RWPE2 (cell line): ENCODE measurements around the gene ROBO1.
"Not testable (repeated sequence)": the region's sequence is repeated elsewhere in the genome, so short reads cannot be mapped to it uniquely, and the experiment has no call there.

Experiments used
- ATAC-seq: fragments of 200-7000 bp; cut with Tn5 transposase; 3 replicates; pipeline ENCODE4 v1.9.1; 2021; ENCODE audit warnings: low read depth
- DNase-seq: peaks from one replicate; pipeline ENCODE4 v3.0.0-alpha.2; 2020; ENCODE audit warnings: low spot score
- H3K27ac ChIP-seq: fragments of 450-650 bp; 2 replicates; pipeline ENCODE4 v1.5.1; 2017; ENCODE audit warnings: mild to moderate bottlenecking; ENCODE audit not compliant: poor library complexity, severe bottlenecking
- H3K27me3 ChIP-seq: fragments of 250-450 bp; sonication (Bioruptor Pico); 2 replicates; pipeline ENCODE4 v1.5.1; 2021; ENCODE audit warnings: mild to moderate bottlenecking, moderate library complexity; ENCODE audit not compliant: insufficient read depth, poor library complexity, severe bottlenecking
- H3K36me3 ChIP-seq: fragments of 250-450 bp; sonication (Bioruptor Pico); 2 replicates; pipeline ENCODE4 v1.5.1; 2020; ENCODE audit warnings: low read depth, mild to moderate bottlenecking, moderate library complexity
- H3K4me1 ChIP-seq: fragments of 250-450 bp; sonication (Bioruptor Pico); 2 replicates; pipeline ENCODE4 v1.5.1; 2021; ENCODE audit warnings: mild to moderate bottlenecking, moderate library complexity; ENCODE audit not compliant: insufficient read depth, poor library complexity, severe bottlenecking
- H3K4me3 ChIP-seq: fragments of 250-450 bp; sonication (Bioruptor Pico); 2 replicates; pipeline ENCODE4 v1.5.1; 2021; ENCODE audit warnings: mild to moderate bottlenecking, moderate library complexity; ENCODE audit not compliant: severe bottlenecking
- H3K9me3 ChIP-seq: fragments of 250-450 bp; sonication (Bioruptor Pico); 2 replicates; pipeline ENCODE4 v1.5.1; 2021; ENCODE audit warnings: mild to moderate bottlenecking, moderate library complexity; ENCODE audit not compliant: severe bottlenecking
- TF ChIP-seq, protein P1 (sequence below): fragments of 450-650 bp; IDR thresholded peaks from one replicate; pipeline ENCODE4 v1.5.1; 2017; ENCODE audit warnings: mild to moderate bottlenecking, moderate library complexity; ENCODE audit not compliant: poor library complexity, severe bottlenecking

The ROBO1 gene

GRCh38 chr3:79517766-79518413, 249.9 kb downstream of the ROBO1 start:
- no peaks in the 10 kb centered on the region for H3K27me3 ChIP-seq
- ATAC-seq (peak; percentile 68), DNase-seq (no peak)
- H3K9me3 ChIP-seq: no peaks in the 10 kb centered on the region
- no peaks in the 10 kb centered on the region for H3K36me3 ChIP-seq
- H3K4me3 ChIP-seq: no peak overlapping the region
- TF ChIP-seq, protein P1, sequence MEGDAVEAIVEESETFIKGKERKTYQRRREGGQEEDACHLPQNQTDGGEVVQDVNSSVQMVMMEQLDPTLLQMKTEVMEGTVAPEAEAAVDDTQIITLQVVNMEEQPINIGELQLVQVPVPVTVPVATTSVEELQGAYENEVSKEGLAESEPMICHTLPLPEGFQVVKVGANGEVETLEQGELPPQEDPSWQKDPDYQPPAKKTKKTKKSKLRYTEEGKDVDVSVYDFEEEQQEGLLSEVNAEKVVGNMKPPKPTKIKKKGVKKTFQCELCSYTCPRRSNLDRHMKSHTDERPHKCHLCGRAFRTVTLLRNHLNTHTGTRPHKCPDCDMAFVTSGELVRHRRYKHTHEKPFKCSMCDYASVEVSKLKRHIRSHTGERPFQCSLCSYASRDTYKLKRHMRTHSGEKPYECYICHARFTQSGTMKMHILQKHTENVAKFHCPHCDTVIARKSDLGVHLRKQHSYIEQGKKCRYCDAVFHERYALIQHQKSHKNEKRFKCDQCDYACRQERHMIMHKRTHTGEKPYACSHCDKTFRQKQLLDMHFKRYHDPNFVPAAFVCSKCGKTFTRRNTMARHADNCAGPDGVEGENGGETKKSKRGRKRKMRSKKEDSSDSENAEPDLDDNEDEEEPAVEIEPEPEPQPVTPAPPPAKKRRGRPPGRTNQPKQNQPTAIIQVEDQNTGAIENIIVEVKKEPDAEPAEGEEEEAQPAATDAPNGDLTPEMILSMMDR: peak; percentile 76
- H3K27ac ChIP-seq: no peak overlapping the region
- no peaks in the 10 kb centered on the region for H3K4me1 ChIP-seq

DNA sequence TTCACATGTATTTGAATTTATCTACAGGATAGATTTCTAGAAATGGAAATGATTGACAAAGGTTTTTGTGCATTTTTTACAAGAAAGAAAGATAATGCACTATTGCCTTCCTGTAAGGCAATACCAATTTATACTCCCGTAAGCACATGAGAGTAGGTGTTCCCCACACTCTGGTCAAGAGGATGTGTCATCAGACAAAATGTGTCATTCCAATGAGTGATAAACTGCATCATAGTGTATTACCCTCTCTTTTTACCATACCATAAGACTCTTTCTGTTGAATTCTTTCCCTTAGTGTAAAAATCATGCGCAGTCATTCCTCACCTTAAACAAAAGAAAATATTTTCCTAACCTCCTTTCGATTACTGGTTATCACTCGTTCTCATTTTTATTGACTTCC, 251.0 kb downstream of the ROBO1 start:
- Histone ChIP-seq H3K27ac (no peak overlapping the region), H3K36me3 (no peaks in the 10 kb centered on the region), H3K9me3 (no peaks in the 10 kb centered on the region), H3K27me3 (no peaks in the 10 kb centered on the region), H3K4me3 (no peak overlapping the region), H3K4me1 (no peaks in the 10 kb centered on the region)
- TF ChIP-seq, protein P1: no peak
- DNase-seq (no peak), ATAC-seq (peak; percentile 58; the same call in 1 of the 3 replicates)

DNA sequence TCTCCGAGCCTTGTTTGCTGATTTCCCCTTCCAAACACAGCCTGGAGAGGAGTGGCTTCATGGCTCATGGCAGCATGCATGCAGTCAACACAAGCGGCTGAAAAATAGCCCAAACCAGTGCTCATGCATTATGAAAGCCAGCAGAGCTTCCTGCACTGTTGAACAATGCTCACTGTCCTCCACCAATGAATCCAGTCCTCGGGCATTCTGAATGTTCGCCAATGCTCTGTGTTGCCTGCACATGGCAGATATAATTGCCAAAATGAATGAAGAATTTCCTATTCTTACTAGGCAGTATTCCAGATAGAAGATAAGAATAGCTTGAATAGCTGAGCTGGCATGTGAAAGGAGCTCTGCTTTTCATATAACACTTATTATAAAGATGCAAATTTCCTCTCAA, 252.7 kb downstream of the ROBO1 start:
- ATAC-seq (no peak), DNase-seq (no peak)
- Histone ChIP-seq H3K4me1 (no peaks in the 10 kb centered on the region), H3K27ac (no peak overlapping the region), H3K9me3 (no peaks in the 10 kb centered on the region), H3K27me3 (no peaks in the 10 kb centered on the region), H3K36me3 (no peaks in the 10 kb centered on the region), H3K4me3 (no peak overlapping the region)
- TF ChIP-seq, protein P1: no peak

- Histone ChIP-seq H3K9me3 (no peaks in the 10 kb centered on the region), H3K4me3 (no peak overlapping the region), H3K4me1 (no peaks in the 10 kb centered on the region), H3K27ac (no peak overlapping the region), H3K27me3 (no peaks in the 10 kb centered on the region), H3K36me3 (no peaks in the 10 kb centered on the region)
- no peak for ATAC-seq
- no peak for DNase-seq
- TF ChIP-seq, protein P1: no peak
Measured at GRCh38 chr3:79514069-79514468, 253.7 kb downstream of the ROBO1 start.

DNA sequence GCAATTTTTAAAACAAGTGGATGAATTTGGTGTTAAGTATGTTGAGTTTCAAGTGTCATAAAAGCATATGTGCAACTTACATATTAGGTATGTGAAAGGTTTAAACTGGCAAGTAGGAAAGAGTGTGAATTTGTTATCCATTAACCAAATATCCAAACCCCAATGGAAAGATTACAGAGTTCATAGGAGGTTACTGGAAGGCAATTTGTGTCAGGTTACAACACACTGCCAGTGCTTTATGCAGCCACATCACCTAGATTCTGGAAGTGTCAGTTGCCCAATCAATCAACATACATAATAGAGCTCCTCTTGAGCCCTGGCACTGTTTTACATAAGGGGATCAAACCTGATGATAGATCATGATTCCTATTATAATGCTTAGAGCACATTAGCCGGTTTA, 261.0 kb downstream of the ROBO1 start:
- Histone ChIP-seq H3K36me3 (no peaks in the 10 kb centered on the region), H3K27me3 (no peaks in the 10 kb centered on the region), H3K27ac (no peak overlapping the region), H3K4me1 (no peaks in the 10 kb centered on the region), H3K4me3 (no peak overlapping the region), H3K9me3 (no peaks in the 10 kb centered on the region)
- no peak for ATAC-seq
- TF ChIP-seq, protein P1: no peak
- no peak for DNase-seq

- not testable (repeated sequence) for H3K4me1 ChIP-seq, H3K27ac ChIP-seq, H3K36me3 ChIP-seq, H3K4me3 ChIP-seq, H3K9me3 ChIP-seq, H3K27me3 ChIP-seq, ATAC-seq
- peak; percentile 39 for DNase-seq
Measured at GRCh38 chr3:79502216-79502681, 265.5 kb downstream of the ROBO1 start.
